SK-MEL-5 (cell line): ENCODE data around the gene ANTKMT. TPM values are rescaled to one million over a fixed set of nuclear protein-coding genes. Genes with fewer than 3 reads are reported as not detected.
A peak's percentile ranks its signal among the peaks of the same experiment; 100 is the strongest.

Experiments
- DNase-seq: peaks from one replicate; pipeline ENCODE4 v3.0.0-alpha.2; 2016; ENCODE audit warnings: low read depth, low spot score
- in situ Hi-C: cut with HindIII; loops from 2 replicates; pipeline ENCODE4 v1.10.0; 2016; ENCODE audit warnings: low sequenced_read_pairs, high pct_unique_total_duplicates, low pct_unique_long_range_greater_than_20kb
- total RNA-seq: library from RNA; depleted of rRNA; stranded (reverse); fragments of >200 nt; shearing (Covaris generic); gene quantifications from 2 replicates; pipeline ENCODE4 v1.2.3, GENCODE V29; 2014

The ANTKMT gene
- total RNA-seq, 1 experiment from 2014 or later, result 18.6 TPM

GRCh38 chr16:720447-720989 lies 428 bp upstream of the ANTKMT start:
- DNase-seq, result peak; percentile 77
- in situ Hi-C loops, result no loop called here

DNA sequence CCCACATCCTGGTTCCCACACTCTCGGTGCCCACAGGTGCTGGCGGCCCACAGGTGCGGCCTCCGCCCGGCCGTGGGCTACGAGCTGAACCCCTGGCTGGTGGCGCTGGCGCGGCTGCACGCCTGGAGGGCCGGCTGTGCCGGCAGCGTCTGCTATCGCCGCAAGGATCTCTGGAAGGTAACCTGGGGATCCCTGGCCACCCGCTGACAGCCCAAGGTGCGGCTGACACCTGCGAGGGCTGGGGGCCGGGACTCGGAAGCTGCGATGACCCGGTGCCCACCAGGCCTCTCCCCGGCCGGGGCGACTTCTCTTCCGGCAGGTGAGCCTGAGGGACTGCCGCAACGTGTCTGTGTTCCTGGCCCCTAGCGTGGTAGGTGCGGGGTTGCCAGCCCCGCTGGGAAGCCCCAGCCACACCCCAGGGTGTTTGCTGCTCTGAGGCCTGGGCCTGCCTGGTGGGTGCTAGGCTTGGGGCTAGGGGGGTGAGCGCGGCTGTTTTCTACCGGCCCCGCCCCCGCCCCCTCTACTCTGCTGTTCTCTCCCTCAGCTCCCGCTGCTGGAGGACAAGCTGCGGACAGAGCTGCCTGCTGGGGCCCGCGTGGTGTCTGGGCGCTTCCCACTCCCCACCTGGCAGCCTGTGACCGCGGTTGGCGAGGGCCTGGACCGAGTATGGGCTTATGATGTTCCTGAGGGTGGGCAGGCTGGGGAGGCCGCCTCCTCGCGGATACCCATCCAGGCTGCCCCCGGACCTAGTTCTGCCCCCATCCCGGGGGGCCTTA lies 1.0 kb downstream of the ANTKMT start:
- no peak for DNase-seq
- in situ Hi-C loops, result no loop called here

DNA sequence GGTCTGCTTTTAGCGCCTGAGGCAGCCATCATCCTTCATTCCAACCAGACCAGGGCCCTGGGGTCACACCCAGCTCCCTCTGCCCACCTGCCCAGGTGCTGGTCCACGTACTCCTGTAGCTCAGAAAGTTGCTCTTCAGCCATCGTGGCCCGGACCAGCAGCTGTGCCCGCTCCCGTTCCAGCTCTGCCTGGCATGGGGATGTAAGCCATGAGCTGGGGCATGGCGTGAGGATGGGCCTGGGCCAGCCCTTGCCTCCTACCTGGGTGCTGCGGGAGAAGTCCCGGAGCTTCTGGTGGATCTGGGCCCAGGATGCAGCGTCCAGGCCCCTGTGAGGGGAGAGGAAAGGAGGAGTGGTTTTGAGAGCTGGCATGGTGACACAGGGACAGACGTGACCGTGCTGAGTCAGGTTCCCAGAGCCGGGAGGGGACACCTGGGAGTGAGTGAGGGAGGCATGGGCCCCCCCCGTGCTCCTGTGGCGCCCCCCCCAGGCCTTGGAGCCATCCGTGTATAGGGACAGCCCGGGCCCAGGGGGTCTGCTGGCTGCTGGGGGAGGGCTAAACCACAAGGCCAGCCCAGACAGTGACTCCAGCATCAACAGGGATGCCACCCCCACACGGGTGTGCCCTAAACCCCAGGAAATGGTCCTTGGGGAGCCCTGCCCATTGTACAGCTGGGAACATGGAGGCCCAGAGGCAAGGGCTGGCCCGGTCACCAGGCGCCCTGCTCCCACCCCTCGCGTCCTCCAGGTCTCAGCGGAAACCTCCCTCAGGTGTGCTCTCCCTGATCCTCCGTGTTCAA lies 2.1 kb downstream of the ANTKMT start:
- in situ Hi-C loops, result no loop called here
- DNase-seq, result no peak

DNA sequence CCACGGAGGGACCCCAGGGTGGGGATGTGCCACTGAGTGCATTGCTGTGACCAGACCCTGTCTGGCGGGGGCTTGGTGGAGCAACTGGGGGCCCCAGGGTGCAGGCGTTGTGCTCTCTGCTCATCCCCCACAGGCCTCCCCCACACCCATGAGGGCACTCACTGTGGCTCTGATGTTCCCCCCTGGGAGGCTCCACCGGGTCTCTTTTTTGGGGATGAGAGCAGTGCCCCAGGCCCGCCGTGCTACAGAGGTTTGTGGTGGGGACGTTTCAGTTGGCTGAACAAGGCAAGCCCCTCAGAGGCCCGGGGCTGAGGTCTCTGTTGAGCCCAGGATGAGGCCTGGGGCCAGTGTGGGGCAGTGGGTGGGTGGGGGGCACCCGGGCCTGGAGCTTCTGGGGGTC lies 2.7 kb downstream of the ANTKMT start:
- in situ Hi-C loops, result no loop called here
- no peak for DNase-seq

DNA sequence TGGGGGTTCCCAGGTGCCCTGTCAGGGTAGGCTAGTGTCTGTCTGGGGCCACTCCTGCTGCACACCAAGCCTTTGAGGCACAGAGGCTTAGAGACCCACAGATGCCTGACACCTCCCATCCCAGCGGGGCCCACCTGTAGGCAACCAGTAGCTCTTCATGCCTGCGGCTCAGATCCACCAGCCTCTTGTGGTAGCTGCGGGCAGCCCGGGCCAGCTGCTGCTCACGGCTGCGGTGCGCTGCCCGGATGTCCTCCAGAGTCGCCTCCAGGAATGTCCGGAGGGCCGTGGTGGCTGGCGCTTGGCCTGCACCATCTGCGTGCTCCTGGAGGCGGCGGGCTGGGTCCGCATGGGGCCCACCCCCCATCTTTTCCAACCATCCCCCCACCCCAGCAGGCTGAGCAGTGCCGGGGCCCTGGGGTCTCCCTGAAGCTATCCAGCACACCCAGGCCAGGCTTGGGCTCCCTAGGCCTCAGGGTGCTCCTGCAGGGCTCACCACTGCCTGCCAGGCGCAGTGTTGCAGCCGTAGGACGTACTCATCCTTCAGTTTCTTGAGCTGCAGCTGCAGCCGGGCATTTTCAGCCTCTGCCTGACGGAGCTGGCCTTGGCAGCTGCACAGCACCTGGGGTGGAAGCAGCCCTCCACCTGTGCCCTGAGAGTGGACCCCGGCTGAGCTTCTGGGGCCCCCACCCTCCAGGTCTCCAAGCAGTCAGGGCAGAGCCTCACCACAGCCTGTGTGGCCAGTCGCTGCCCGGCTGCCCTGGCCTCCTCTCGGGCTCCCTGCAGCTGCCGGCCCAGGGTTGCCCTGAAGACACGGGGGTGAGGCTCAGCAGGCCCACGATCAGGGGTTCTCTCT lies 3.5 kb downstream of the ANTKMT start:
- in situ Hi-C loops, result no loop called here
- no peak for DNase-seq

DNA sequence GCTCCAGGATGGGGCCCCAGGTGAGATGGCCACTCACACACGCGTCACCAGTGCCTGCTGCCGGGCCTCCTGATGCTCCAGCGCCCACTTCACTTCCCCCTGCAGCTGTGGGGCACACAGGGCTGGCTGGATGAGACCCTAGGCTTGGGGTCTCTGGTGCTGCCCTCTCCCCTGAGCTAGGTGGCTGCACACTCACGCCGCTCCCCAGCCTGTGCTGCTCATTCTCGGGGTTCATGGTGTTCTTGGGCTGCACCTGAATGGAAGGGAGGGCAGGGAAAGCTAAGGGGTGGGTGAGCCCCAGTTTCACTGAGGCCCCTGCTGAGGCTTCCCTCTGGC lies 4.1 kb downstream of the ANTKMT start:
- no peak for DNase-seq
- in situ Hi-C loops, result no loop called here

- in situ Hi-C loops, result no loop called here
- DNase-seq, result no peak
Observed at GRCh38 chr16:725463-726187, 4.7 kb downstream of the ANTKMT start.

DNA sequence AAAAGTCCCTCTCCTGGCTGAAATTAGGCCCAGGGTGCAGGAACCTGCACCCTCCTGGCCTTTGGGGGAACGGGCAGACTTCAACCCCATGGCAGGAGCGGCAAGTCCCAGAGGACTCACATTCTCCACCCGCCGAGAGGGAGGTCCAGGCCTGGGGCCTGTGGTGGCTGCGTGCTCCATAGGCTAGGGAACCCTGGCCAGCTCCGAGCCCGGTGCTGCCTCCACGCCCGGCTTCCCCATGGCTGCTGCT lies 5.2 kb downstream of the ANTKMT start:
- in situ Hi-C loops, result no loop called here

GRCh38 chr16:726438-727290 lies 5.7 kb downstream of the ANTKMT start, which contains the start of the genes CCDC78 and HAGHL:
CCDC78 (minus strand) TSS chr16:726443; CDS start chr16:726367, 76 bp downstream.
HAGHL (plus strand) TSS chr16:727106; CDS start chr16:727510, 404 bp downstream.
- DNase-seq, result peak; percentile 68
- in situ Hi-C loops, result no loop called here

More for the DNA sequence above, 5.2 kb downstream of the ANTKMT start:
- no peak for DNase-seq

DNA sequence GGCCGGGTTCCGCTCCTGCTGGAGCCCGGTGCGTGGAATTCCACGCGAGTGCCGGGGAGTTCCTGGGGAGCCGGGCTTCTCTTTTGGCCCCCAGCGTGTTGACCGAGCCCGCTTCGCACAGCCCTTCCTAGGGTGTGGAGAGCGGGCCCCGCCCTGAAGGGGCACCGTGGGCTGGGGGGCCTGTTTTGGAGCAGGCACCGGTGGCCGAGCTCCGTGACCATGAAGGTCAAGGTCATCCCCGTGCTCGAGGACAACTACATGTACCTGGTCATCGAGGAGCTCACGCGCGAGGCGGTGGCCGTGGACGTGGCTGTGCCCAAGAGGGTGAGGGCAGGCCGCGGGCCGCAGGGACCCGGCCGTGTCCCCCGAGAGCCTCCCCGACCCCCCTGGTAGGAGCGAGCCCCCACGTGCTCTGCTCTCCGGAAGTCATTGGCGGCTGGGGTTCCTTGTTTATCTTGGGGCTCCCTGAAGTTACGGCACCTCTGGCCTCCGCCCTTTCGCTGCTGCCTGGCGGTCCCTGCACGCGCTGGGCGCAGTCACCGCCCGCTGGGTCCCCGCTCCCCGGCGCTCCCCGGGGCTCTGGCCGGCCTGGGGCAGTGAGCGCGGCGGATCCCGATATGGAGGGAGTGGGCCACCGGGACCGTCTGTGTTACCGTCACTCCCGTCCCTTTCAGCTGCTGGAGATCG lies 6.5 kb downstream of the ANTKMT start:
- no peak for DNase-seq
- in situ Hi-C loops, result no loop called here

GRCh38 chr16:728131-728889 lies 7.4 kb downstream of the ANTKMT start:
- in situ Hi-C loops, result no loop called here
- peak; percentile 91 for DNase-seq

DNA sequence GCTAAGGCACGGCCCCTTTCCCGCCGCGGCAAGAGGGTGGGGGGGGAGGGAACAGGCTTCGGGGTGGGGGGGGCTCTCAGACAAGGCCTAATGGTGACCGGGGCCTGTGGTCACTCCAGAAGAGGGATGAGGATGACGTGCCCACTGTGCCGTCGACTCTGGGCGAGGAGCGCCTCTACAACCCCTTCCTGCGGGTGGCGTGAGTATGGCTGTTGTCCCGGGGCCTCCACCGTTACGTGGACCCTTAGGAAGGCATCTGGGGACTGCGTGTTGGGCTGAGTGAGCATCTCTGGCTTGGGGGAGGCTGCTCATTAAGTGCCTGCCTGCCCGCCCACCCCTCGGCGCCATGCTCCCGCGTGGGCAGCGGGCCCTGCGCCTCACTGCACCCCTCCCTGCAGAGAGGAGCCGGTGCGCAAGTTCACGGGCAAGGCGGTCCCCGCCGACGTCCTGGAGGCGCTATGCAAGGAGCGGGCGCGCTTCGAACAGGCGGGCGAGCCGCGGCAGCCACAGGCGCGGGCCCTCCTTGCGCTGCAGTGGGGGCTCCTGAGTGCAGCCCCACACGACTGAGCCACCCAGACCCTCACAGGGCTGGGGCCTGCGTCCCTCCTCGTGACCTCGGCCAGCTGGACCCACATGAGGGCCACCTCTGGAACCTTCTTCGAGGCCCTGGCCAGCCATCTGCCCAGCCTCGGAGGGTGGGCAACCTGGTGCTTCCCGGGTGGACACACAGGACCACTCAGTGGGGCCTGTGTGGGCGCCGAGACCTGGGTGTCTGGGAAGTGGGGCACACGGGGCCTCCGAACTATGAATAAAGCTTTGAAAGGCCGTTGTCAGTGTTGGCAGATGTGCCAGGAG lies 8.2 kb downstream of the ANTKMT start:
- no peak for DNase-seq
- in situ Hi-C loops, result no loop called here

DNA sequence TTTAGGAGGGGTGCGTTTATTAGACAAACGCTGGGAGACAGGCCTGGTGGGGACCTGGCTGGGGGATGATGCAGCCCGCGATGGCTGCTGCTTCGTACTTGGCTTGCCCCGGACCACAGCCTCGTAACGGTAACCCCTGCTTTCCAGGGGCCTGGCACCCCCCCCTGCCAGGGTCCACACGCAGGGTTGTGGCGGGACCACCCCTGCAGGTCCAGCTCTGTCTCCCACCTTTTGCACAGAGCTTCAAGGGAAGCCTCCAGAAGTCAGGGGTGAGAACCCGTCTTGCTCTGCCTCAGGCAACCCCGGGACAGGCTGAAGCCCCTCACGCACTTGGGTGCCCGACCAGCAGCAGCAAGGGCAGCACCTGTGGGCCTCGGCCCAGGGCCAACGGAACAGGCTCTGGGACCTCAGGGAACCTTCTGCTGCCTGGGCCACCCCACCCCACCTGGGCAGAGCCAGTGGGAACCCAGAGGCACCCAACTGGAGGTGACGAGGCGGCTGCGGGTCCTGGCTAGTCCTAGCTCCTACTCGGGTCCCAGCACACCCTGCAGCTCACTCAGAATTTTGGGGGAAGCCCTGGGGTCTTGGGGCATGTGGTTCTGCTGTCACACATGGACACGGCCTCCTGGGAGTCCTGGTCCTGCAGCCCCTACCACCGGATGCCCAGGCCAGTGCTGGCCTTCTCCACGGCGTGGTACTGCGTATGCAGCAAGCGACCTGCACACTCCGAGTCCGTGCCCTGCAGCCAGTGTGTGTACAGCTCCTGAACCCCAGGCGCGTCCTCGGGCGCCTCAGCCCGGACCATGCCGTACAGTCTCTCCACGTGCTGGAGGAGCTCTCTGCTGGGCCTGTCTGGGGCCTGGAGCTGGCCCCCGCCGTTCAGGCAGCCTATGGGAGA lies 9.1 kb downstream of the ANTKMT start:
- in situ Hi-C loops, result no loop called here
- DNase-seq, result no peak
